Activated CD4-positive, CD25-positive, alpha-beta regulatory T cell treated with anti-CD3 and anti-CD28 coated beads, Interleukin-2, amount 50 U/mL, for 16 hours (primary cell): ENCODE measurements around the gene NDUFS8.
"Not testable (repeated sequence)": the region's sequence is repeated elsewhere in the genome, so short reads cannot be mapped to it uniquely, and the experiment has no call there.

Experiments
- DNase-seq: peaks from one replicate; pipeline ENCODE4 v3.0.0-alpha.2; 2020; ENCODE audit warnings: low read depth, low spot score

NDUFS8 gene

GRCh38 chr11:68030318-68031143 is at the start of gene NDUFS8:
Gene NDUFS8, plus strand, starts transcription at chr11:68030681. Its CDS starts 1,471 bp downstream, at chr11:68032152.
- peak; percentile 91 for DNase-seq

- not testable (repeated sequence) for DNase-seq
These were observed 49.3 kb upstream of the NDUFS8 start for GRCh38 chr11:67981226-67981625.

GRCh38 chr11:67982255-67982857 is 48.1 kb upstream of the NDUFS8 start:
- DNase-seq: not testable (repeated sequence)

DNA sequence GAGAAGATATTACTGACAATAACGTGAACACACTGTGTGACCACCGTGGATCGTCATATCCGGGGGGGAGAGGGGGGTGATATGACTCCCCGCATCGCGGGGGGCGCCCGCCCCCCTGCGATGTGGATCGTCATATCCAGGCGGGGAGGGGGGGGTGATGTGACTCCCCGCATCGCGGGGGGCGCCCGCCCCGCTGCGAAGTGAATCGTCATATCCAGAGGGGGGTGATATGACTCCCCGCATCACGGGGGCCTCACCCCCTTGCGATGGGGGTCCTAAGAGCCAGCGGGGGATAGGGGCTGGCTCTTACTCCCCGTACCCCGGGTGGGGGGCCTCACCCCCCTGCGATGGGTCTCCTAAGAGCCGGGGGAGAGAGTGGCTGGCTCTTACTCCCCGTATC is 46.5 kb upstream of the NDUFS8 start:
- no peak for DNase-seq

GRCh38 chr11:67985302-67985701 is 45.2 kb upstream of the NDUFS8 start:
- not testable (repeated sequence) for DNase-seq

DNA sequence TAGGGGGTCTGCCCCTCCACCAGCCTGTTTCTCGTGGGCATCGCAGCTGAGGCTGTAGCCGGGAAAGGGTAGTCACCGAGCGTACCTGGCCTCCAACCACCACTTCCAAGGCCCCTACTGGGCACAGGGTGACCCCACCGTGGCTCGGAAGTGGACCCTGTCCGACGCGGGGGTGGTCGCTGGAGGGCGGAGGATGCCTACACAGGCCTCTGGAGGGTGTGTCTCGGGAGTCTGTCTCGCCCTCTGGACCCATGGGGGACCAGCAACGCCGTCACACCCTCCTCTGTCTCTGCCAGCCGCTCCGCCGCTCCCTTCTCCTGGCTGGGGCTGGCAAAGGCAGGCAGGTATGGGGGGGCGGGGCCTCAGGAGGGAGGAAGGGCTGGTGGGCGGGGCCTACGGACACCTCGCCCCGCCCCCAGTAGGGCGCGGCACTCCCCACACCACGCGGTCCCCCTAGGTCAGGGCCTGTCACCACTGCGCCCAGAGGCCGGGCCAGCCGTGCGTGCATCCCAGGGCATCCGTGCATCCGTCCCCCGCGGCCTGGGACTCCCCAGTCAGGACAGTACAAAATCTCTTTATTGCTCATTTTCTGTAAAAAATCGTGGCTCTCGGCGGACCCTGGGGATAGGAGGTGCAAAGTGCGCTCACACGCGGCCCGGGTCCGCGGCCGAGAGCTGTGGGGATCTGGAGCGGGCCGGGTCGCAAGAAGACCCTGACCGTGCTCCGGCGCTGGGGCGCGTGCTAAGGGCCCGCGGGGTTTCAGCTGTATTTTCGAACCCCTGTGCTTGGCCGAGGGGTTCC is 39.7 kb upstream of the NDUFS8 start:
- not testable (repeated sequence) for DNase-seq

GRCh38 chr11:67991347-67992121 is 38.9 kb upstream of the NDUFS8 start:
- not testable (repeated sequence) for DNase-seq

GRCh38 chr11:67993821-67994220 is 36.7 kb upstream of the NDUFS8 start:
- DNase-seq: not testable (repeated sequence)

DNA sequence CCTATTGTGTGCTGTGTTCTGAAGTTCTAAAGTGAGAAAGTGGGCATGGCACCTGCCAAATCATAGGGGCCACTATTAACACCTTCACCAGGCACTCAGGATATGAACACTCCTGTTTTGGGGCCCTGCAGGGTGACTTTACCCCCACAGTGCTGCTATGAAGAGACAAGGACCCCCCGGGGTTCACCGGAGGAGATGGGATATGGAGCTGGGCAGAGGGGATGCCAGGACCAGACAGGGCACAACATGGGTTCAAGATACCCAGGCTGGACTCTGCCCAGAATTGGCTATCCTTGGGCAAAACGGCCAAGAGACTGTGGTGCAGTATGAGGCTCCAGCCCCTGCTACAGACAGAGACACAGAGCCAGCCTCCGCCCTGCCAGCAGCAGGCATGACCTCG is 36.1 kb upstream of the NDUFS8 start:
- not testable (repeated sequence) for DNase-seq

GRCh38 chr11:67995129-67995528 is 35.4 kb upstream of the NDUFS8 start:
- not testable (repeated sequence) for DNase-seq

DNA sequence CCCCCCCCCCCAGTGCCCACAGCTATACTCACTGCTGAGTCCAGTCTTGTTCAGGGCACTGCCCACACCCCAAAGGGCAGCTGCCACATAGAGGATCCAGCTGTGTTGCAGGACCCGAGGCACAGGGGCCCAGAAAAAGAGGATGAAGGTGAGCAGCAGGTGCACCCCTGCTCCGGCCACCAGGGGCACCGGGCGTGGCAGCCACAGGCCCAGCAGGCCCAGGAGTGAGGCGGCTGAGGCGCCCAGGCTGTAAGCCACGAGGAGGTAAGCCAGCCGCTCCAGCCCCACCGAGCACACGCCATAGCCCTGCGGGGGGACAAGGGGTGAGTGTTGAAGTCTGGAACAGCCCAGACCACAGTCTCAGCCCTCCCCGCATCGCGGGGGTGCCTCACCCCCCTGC is 34.9 kb upstream of the NDUFS8 start:
- not testable (repeated sequence) for DNase-seq

DNA sequence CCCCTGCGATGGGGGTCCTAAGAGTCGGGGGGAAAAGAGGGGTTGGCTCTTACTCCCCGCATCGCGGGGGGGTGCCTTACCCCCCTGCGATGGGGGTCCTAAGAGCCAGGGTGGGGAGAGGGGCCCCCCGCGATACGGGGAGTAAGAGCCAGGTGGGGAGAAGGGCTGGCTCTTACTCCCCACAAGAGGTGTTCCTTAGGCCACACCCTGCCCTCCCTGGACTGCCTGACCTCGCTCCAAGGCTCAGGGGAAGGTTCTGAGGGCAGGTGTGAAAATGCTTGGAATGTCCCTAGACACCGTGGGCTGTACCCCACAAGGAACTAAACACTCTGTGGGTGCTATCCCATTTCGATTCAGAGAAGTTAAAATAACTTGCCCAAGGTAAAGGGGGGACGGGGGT is 34.4 kb upstream of the NDUFS8 start:
- DNase-seq: no peak

DNA sequence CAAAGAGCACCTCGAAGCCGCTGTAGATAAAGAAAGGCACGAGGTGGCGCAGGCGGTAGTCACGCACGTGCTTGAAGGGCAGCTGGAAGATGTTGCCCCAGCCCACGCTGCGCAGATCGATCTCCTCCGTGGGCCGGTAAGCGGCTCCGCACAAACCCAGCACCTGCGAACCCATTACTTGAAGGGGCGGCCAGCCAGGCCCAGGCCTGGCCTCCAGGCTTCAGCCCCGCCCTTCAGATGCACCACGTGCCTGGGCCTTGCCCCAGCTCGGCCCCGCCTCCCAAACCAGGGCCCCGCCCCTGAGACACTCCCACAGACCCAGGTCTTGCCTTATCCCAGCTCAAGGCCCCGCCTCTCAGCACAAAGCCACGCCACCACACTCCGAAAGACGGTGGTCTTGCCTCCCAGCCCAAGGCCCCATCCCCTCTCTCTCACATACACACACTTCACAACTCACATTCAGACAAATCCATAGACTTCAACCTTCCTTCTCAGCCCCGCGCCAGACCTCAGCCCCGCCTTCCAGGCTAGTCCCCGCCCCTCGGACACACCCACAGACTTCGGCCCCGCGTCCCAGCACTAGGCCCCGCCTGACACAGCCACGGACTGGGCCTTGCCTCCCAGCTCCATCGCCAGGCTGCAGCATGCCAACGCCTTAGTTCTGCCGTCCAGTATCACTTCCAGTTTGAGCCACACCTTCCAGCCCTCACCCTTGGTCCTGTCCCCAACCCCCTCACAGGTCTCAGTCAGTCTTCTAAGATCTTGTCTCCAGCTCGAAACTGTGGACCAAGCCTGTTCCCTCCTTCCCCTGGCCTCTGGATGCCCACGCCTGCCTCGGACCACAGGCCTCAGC is 33.6 kb upstream of the NDUFS8 start:
- DNase-seq: no peak

- no peak for DNase-seq
These were observed 33.0 kb upstream of the NDUFS8 start for GRCh38 chr11:67997475-67997921.

- no peak for DNase-seq
These were observed 32.1 kb upstream of the NDUFS8 start for GRCh38 chr11:67998150-67999045.

GRCh38 chr11:67999201-67999629 is 31.3 kb upstream of the NDUFS8 start:
- DNase-seq: no peak

GRCh38 chr11:67999704-68000103 is 30.8 kb upstream of the NDUFS8 start:
- DNase-seq: no peak

DNA sequence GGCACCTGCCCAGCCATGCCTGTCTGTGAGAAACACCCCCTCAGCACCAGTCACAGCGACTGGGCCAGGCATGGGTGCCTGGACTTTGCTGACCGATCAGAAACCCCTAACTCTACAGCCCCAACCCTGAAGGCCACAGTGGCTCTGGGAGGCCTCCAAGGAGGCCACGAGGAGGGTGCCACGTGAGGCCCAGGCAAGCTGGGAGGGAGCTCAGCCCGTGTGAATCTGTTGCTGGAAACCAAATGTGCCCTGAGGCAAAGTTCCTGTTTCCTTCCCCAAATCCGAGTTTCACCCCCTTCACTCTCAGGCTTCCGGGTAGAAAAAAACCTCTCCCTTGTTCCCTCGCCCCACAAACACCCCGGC is 27.9 kb upstream of the NDUFS8 start:
- DNase-seq: no peak
